ENCODE results near the gene DNAH12.

The DNAH12 gene

GRCh38 chr3:57275393-57275792, 268.8 kb downstream of the DNAH12 start:
- DNase-seq: no peak
- intact Hi-C loops (cut with DNase I): no loop called here

- no peak for DNase-seq
- intact Hi-C loops (cut with DNase I): no loop called here
Observed at GRCh38 chr3:57274845-57275244, 269.3 kb downstream of the DNAH12 start.

- DNase-seq: no peak
- intact Hi-C loops (cut with DNase I): no loop called here
Observed at GRCh38 chr3:57268416-57268815, 275.7 kb downstream of the DNAH12 start.

GRCh38 chr3:57261929-57262328, 282.2 kb downstream of the DNAH12 start:
- DNase-seq: no peak
- intact Hi-C loops (cut with DNase I): no loop called here

- intact Hi-C loops (cut with DNase I): no loop called here
Observed at GRCh38 chr3:57261119-57261518, 283.0 kb downstream of the DNAH12 start.

GRCh38 chr3:57257678-57258077, 286.5 kb downstream of the DNAH12 start:
- intact Hi-C loops (cut with DNase I): no loop called here

More at GRCh38 chr3:57261119-57261518, 283.0 kb downstream of the DNAH12 start:
- DNase-seq: no peak

GRCh38 chr3:57256844-57257243, 287.3 kb downstream of the DNAH12 start:
- DNase-seq: no peak

More at GRCh38 chr3:57257678-57258077, 286.5 kb downstream of the DNAH12 start:
- no peak for DNase-seq

GRCh38 chr3:57252404-57252803, 291.7 kb downstream of the DNAH12 start:
- DNase-seq: no peak
- intact Hi-C loops (cut with DNase I): no loop called here

More at GRCh38 chr3:57256844-57257243, 287.3 kb downstream of the DNAH12 start:
- intact Hi-C loops (cut with DNase I): no loop called here

GRCh38 chr3:57244946-57245345, 299.2 kb downstream of the DNAH12 start:
- DNase-seq: no peak
- intact Hi-C loops (cut with DNase I): no loop called here

All from head of caudate nucleus (tissue), 42 donors.